GM23338 (cell line): ENCODE data around the gene GRID2. TPM values are rescaled to one million over a fixed set of nuclear protein-coding genes. Genes with fewer than 3 reads are reported as not detected.

Experiments used
- ATAC-seq: fragments of 200-7000 bp; cut with Tn5 transposase; 3 replicates; pipeline ENCODE4 v1.9.1; 2020
- DNase-seq: peaks from one replicate; pipeline ENCODE4 v3.0.0-alpha.2; 2015; ENCODE audit warnings: low spot score
- H2AFZ ChIP-seq: fragments of 200-600 bp; sonication (generic); 2 replicates; pipeline ENCODE4 v1.8.0; 2016; ENCODE audit warnings: antibody characterized with exemption, mild to moderate bottlenecking, moderate library complexity
- H3F3A ChIP-seq: fragments of 200-600 bp; sonication (generic); replicated peaks from 2 replicates; pipeline ENCODE4 v1.8.0; 2017; ENCODE audit warnings: antibody characterized with exemption, mixed run types, low read depth
- H3K27ac ChIP-seq: fragments of 200-600 bp; sonication (generic); 2 replicates; pipeline ENCODE4 v1.6.1; 2016; ENCODE audit warnings: low read depth
- H3K27me3 ChIP-seq: fragments of 200-600 bp; sonication (generic); 2 replicates; pipeline ENCODE4 v1.8.0; 2016; ENCODE audit warnings: mild to moderate bottlenecking, mixed run types, moderate library complexity; ENCODE audit not compliant: insufficient read depth
- H3K36me3 ChIP-seq: fragments of 200-600 bp; sonication (generic); 2 replicates; pipeline ENCODE4 v1.8.0; 2016; ENCODE audit warnings: mild to moderate bottlenecking; ENCODE audit not compliant: insufficient read depth
- H3K4me1 ChIP-seq: fragments of 200-600 bp; sonication (generic); 2 replicates; pipeline ENCODE4 v1.8.0; 2016; ENCODE audit warnings: mild to moderate bottlenecking, moderate library complexity; ENCODE audit not compliant: insufficient read depth
- H3K4me2 ChIP-seq: fragments of 200-600 bp; sonication (generic); 2 replicates; pipeline ENCODE4 v1.7.1; 2017; ENCODE audit warnings: mixed run types
- H3K4me3 ChIP-seq: fragments of 200-600 bp; sonication (generic); 2 replicates; pipeline ENCODE4 v1.6.1; 2016; ENCODE audit warnings: mixed run types
- H3K79me2 ChIP-seq: fragments of 200-600 bp; sonication (generic); replicated peaks from 2 replicates; pipeline ENCODE4 v1.8.0; 2017; ENCODE audit warnings: mild to moderate bottlenecking; ENCODE audit not compliant: insufficient read depth
- H3K9me2 ChIP-seq: fragments of 200-600 bp; sonication (generic); 2 replicates; pipeline ENCODE4 v1.8.0; 2017; ENCODE audit not compliant: insufficient read depth
- H4K20me1 ChIP-seq: fragments of 200-600 bp; sonication (generic); replicated peaks from 2 replicates; pipeline ENCODE4 v1.8.0; 2017; ENCODE audit warnings: mild to moderate bottlenecking; ENCODE audit not compliant: insufficient read depth
- H3K27ac Mint-ChIP-seq: 2 replicates; pipeline ENCODE4 v1.8.0; 2020; ENCODE audit warnings: inconsistent platforms, mild to moderate bottlenecking, moderate library complexity, mixed read lengths
- H3K27me3 Mint-ChIP-seq: 3 replicates; pipeline ENCODE4 v1.8.0; 2022; ENCODE audit warnings: low read depth, mild to moderate bottlenecking, moderate library complexity, mixed read lengths, inconsistent platforms; ENCODE audit not compliant: insufficient read depth, poor library complexity
- H3K36me3 Mint-ChIP-seq: 3 replicates; pipeline ENCODE4 v1.8.0; 2021; ENCODE audit warnings: low read depth, mild to moderate bottlenecking, inconsistent platforms, moderate library complexity, mixed read lengths
- H3K4me1 Mint-ChIP-seq: 3 replicates; pipeline ENCODE4 v1.8.0; 2020; ENCODE audit warnings: mild to moderate bottlenecking, inconsistent platforms, mixed read lengths
- H3K4me3 Mint-ChIP-seq: 3 replicates; pipeline ENCODE4 v1.8.0; 2021; ENCODE audit warnings: moderate library complexity, mild to moderate bottlenecking, inconsistent platforms, mixed read lengths
- H3K9me3 Mint-ChIP-seq: 3 replicates; pipeline ENCODE4 v1.8.0; 2020; ENCODE audit warnings: moderate library complexity, mild to moderate bottlenecking, inconsistent platforms, mixed read lengths
- CTCF ChIP-seq, 2 experiments: fragments of 200-600 bp in 1 of 2; sonication (generic) in 1 of 2; conservative IDR thresholded peaks; 2 replicates each; pipeline versions ENCODE4 v1.5.1 to v1.6.1; 2016 to 2017; ENCODE audit warnings: antibody characterized with exemption in 2 of 2, low read depth in 2 of 2, mild to moderate bottlenecking in 2 of 2, moderate library complexity in 1 of 2
- ETS1 ChIP-seq: IDR thresholded peaks from 2 replicates; pipeline ENCODE4 v1.6.1; 2016; ENCODE audit warnings: antibody characterized with exemption
- EZH2 ChIP-seq: fragments of 200-600 bp; sonication (generic); IDR thresholded peaks from one replicate; pipeline ENCODE4 v1.8.0; 2017; ENCODE audit warnings: antibody characterized with exemption, mild to moderate bottlenecking, low read depth; ENCODE audit not compliant: unreplicated experiment
- NANOG ChIP-seq: IDR thresholded peaks from 2 replicates; pipeline ENCODE4 v1.6.1; 2016; ENCODE audit warnings: antibody characterized with exemption, borderline replicate concordance
- REST ChIP-seq: IDR thresholded peaks from one replicate; pipeline ENCODE4 v1.6.1; 2018; ENCODE audit warnings: antibody characterized with exemption; ENCODE audit not compliant: unreplicated experiment
- STAT1 ChIP-seq: IDR thresholded peaks from one replicate; pipeline ENCODE4 v1.6.1; 2016; ENCODE audit warnings: antibody characterized with exemption; ENCODE audit not compliant: unreplicated experiment
- ZNF114 ChIP-seq: fragments of 250-450 bp; sonication (Bioruptor Pico); IDR thresholded peaks from 2 replicates; pipeline ENCODE4 v1.5.0; 2020; ENCODE audit warnings: mild to moderate bottlenecking, moderate library complexity
- ZNF331 ChIP-seq: fragments of 250-450 bp; sonication (Bioruptor Pico); IDR thresholded peaks from 2 replicates; pipeline ENCODE4 v1.5.0; 2020; ENCODE audit warnings: low read depth, mild to moderate bottlenecking, moderate library complexity
- polyA plus RNA-seq: library from polyadenylated mRNA; unstranded; fragments of >200 nt; fragmentation: Nextera tagmentation; extraction: Ambion mirVana; gene quantifications from 2 replicates; pipeline ENCODE4 v1.2.1, GENCODE V29; 2016
- total RNA-seq: library from RNA; depleted of rRNA; stranded (reverse); fragments of >200 nt; shearing (Covaris generic); gene quantifications from 2 replicates; pipeline ENCODE4 v1.2.3, GENCODE V29; 2014

Gene GRID2
- total and polyA plus RNA-seq, 2 experiments from 2014 or later, result 19.9 to 65.4 TPM

- no peak for ATAC-seq
Observed at GRCh38 chr4:93143902-93144301, 840.1 kb downstream of the GRID2 start.

GRCh38 chr4:93144644-93145043 is 840.9 kb downstream of the GRID2 start:
- no peaks in the 10 kb centered on the region for H3K79me2 ChIP-seq
- no peak overlapping the region for H3K4me3 ChIP-seq
- H3K9me3 Mint-ChIP-seq, result peaks cover 5% of the 10 kb centered on the region; the same call in 1 of the 3 replicates
- H3K27me3 Mint-ChIP-seq, result peaks cover 5% of the 10 kb centered on the region
- H3K9me2 ChIP-seq, result 0 out of 2 replicates have a peak, but pooled peaks cover 3% of the 10 kb centered on the region
- peaks cover 47% of the 10 kb centered on the region for H3K4me1 ChIP-seq
- DNase-seq (no peak), ATAC-seq (no peak)
- no peaks in the 10 kb centered on the region for H3K27me3 ChIP-seq
- no peaks in the 10 kb centered on the region for H4K20me1 ChIP-seq
- TF ChIP-seq ZNF114, result no peak
- no peak for TF ChIP-seq EZH2
- no peak for TF ChIP-seq ETS1
- no peak overlapping the region for H3K4me3 Mint-ChIP-seq
- H3K4me2 ChIP-seq, result no peak overlapping the region
- H3K4me1 Mint-ChIP-seq, result peaks cover 54% of the 10 kb centered on the region
- peak overlapping the region; percentile 89 for H3K27ac Mint-ChIP-seq
- H2AFZ ChIP-seq, result no peak overlapping the region
- H3K36me3 ChIP-seq, result no peaks in the 10 kb centered on the region
- H3K27ac ChIP-seq, result no peak overlapping the region
- H3K36me3 Mint-ChIP-seq, result peaks cover 8% of the 10 kb centered on the region; the same call in 2 of the 3 replicates
- H3F3A ChIP-seq, result no peaks in the 10 kb centered on the region

More at GRCh38 chr4:93143902-93144301, 840.1 kb downstream of the GRID2 start:
- TF ChIP-seq NANOG (no peak), ZNF331 (CRISPR knock-in tag) (no peak)
- Mint-ChIP-seq H3K4me3 (no peak overlapping the region; the same call in 2 of the 3 replicates), H3K27ac (peak overlapping the region; percentile 75), H3K4me1 (peaks cover 62% of the 10 kb centered on the region), H3K9me3 (peaks cover 2% of the 10 kb centered on the region; the same call in 1 of the 3 replicates), H3K36me3 (peaks cover 3% of the 10 kb centered on the region; the same call in 2 of the 3 replicates), H3K27me3 (peaks cover 6% of the 10 kb centered on the region)
- Histone ChIP-seq H3K27ac (no peak overlapping the region), H4K20me1 (no peaks in the 10 kb centered on the region), H3K4me1 (peaks cover 49% of the 10 kb centered on the region), H2AFZ (no peak overlapping the region), H3K27me3 (no peaks in the 10 kb centered on the region), H3K36me3 (no peaks in the 10 kb centered on the region), H3K9me2 (0 out of 2 replicates have a peak, but pooled peaks cover 3% of the 10 kb centered on the region), H3K79me2 (no peaks in the 10 kb centered on the region), H3F3A (no peaks in the 10 kb centered on the region), H3K4me3 (no peak overlapping the region), H3K4me2 (peak overlapping the region; percentile 47)
- no peak for DNase-seq

- peak; percentile 97 for ATAC-seq
- no peak for TF ChIP-seq REST
- no peak for TF ChIP-seq CTCF (conservative IDR thresholded peaks at IDR 0.05; ENCODE audit: low read depth in 2 of 2)
- no peak for TF ChIP-seq STAT1
- no peak for TF ChIP-seq ETS1
- TF ChIP-seq NANOG, result peak; percentile 70
- TF ChIP-seq ZNF331 (CRISPR knock-in tag), result no peak
Observed at GRCh38 chr4:93147524-93148212, 843.9 kb downstream of the GRID2 start.

More at GRCh38 chr4:93147524-93148212, 843.9 kb downstream of the GRID2 start:
- Histone ChIP-seq H3K9me2 (no peaks in the 10 kb centered on the region), H2AFZ (no peak overlapping the region), H3K4me3 (no peak overlapping the region), H3K36me3 (no peaks in the 10 kb centered on the region), H3K27ac (no peak overlapping the region; the same call in 1 of the 2 replicates), H3K27me3 (no peaks in the 10 kb centered on the region), H3K4me2 (peak overlapping the region; percentile 19), H3K79me2 (no peaks in the 10 kb centered on the region), H3K4me1 (peaks cover 46% of the 10 kb centered on the region), H4K20me1 (no peaks in the 10 kb centered on the region), H3F3A (no peaks in the 10 kb centered on the region)
- peaks cover 5% of the 10 kb centered on the region; the same call in 1 of the 3 replicates for H3K9me3 Mint-ChIP-seq
- peak; percentile 86 for DNase-seq
- H3K4me3 Mint-ChIP-seq, result peak overlapping the region; percentile 39; the same call in 2 of the 3 replicates
- peaks cover 53% of the 10 kb centered on the region for H3K4me1 Mint-ChIP-seq
- H3K36me3 Mint-ChIP-seq, result peaks cover 17% of the 10 kb centered on the region; the same call in 2 of the 3 replicates
- H3K27ac Mint-ChIP-seq, result peak overlapping the region; percentile 90
- no peaks in the 10 kb centered on the region for H3K27me3 Mint-ChIP-seq
